HepG2 (cell line): ENCODE results near the gene TMIGD3.
A peak's percentile ranks its signal among the peaks of the same experiment; 100 is the strongest.

Experiments used
- CTCF ChIP-seq: sonication (generic); formaldehyde crosslinking; IDR thresholded peaks from 2 replicates; pipeline ENCODE4 v1.5.0; 2020; ENCODE audit warnings: mild to moderate bottlenecking, missing genetic modification reagents, moderate library complexity
- FLYWCH1 ChIP-seq: sonication (generic); formaldehyde crosslinking; IDR thresholded peaks from 2 replicates; pipeline ENCODE4 v1.8.1; 2023; ENCODE audit warnings: mild to moderate bottlenecking, missing genetic modification reagents
- NFE2L1 ChIP-seq: sonication (generic); formaldehyde crosslinking; IDR thresholded peaks from 2 replicates; pipeline ENCODE4 v1.4.0; 2020; ENCODE audit warnings: missing genetic modification reagents, mild to moderate bottlenecking, borderline replicate concordance
- ZNF10 ChIP-seq: sonication (generic); formaldehyde crosslinking; IDR thresholded peaks from 2 replicates; pipeline ENCODE4 v1.4.0; 2020; ENCODE audit warnings: mild to moderate bottlenecking, low read depth, missing genetic modification reagents, borderline replicate concordance
- ZNF674 ChIP-seq: sonication (generic); formaldehyde crosslinking; IDR thresholded peaks from 2 replicates; pipeline ENCODE4 v1.5.0; 2020; ENCODE audit warnings: low read depth, mild to moderate bottlenecking, missing genetic modification reagents

GRCh38 chr1:111441573-111442192 lies 61.8 kb downstream of the TMIGD3 start:
- TF ChIP-seq FLYWCH1 (CRISPR knock-in tag) (no peak), CTCF (peak; percentile 74), NFE2L1 (CRISPR knock-in tag) (no peak), ZNF674 (CRISPR knock-in tag) (no peak), ZNF10 (CRISPR knock-in tag) (no peak)
